ENCODE data around the gene TCIRG1.

The TCIRG1 gene

GRCh38 chr11:68040101-68040956 is 1.5 kb downstream of the TCIRG1 start:
- peak; percentile 22 for DNase-seq

- no peak for DNase-seq
These were observed 2.2 kb downstream of the TCIRG1 start for GRCh38 chr11:68040957-68041591.

GRCh38 chr11:68041617-68042218 is 2.9 kb downstream of the TCIRG1 start:
- no peak for DNase-seq

- no peak for DNase-seq
These were observed 3.6 kb downstream of the TCIRG1 start for GRCh38 chr11:68042219-68043028.

- DNase-seq, result no peak
These were observed 4.2 kb downstream of the TCIRG1 start for GRCh38 chr11:68043029-68043348.

GRCh38 chr11:68043349-68044144 is 4.7 kb downstream of the TCIRG1 start:
- no peak for DNase-seq

GRCh38 chr11:68044145-68044813 is 5.5 kb downstream of the TCIRG1 start:
- DNase-seq, result no peak

GRCh38 chr11:68044898-68045351 is 6.1 kb downstream of the TCIRG1 start:
- DNase-seq, result no peak

- DNase-seq, result no peak
These were observed 8.8 kb downstream of the TCIRG1 start for GRCh38 chr11:68047437-68048290.

- no peak for DNase-seq
These were observed 10.1 kb downstream of the TCIRG1 start for GRCh38 chr11:68048681-68049508.

GRCh38 chr11:68049509-68050370 is 10.9 kb downstream of the TCIRG1 start:
- no peak for DNase-seq

- no peak for DNase-seq
These were observed 11.6 kb downstream of the TCIRG1 start for GRCh38 chr11:68050371-68050841.

GRCh38 chr11:68051191-68052136 is 12.6 kb downstream of the TCIRG1 start:
- DNase-seq, result no peak

GRCh38 chr11:68052137-68052873 is 13.5 kb downstream of the TCIRG1 start:
- no peak for DNase-seq

- DNase-seq, result no peak
These were observed 14.3 kb downstream of the TCIRG1 start for GRCh38 chr11:68053117-68053516.

- no peak for DNase-seq
These were observed 15.4 kb downstream of the TCIRG1 start for GRCh38 chr11:68053981-68054812.

Data from NCI-H1436 treated with DMSO at 0.1 percent for 48 hours (cell line).